ENCODE data around the gene MEIS2.

- no peak for TF ChIP-seq BHLHE40 (IDR thresholded peaks at IDR 0.05; ENCODE audit: borderline replicate concordance)
- TF ChIP-seq FOXA1 (IDR thresholded peaks at IDR 0.05), result no peak
- TF ChIP-seq PKNOX1 (IDR thresholded peaks at IDR 0.05), result no peak
- TF ChIP-seq SP1 (IDR thresholded peaks at IDR 0.05), result no peak
- TF ChIP-seq ARNT (IDR thresholded peaks at IDR 0.05), result no peak
- TF ChIP-seq FOXM1 (IDR thresholded peaks at IDR 0.05; ENCODE audit: borderline replicate concordance), result no peak
These were observed 24.0 kb upstream of the MEIS2 start for GRCh38 chr15:37124331-37124730.

Data from HEK293T (cell line).